ENCODE data around the gene ATP8B4.

The ATP8B4 gene

GRCh38 chr15:49915822-49916221 lies 203.2 kb downstream of the ATP8B4 start:
- TF ChIP-seq CTCF (IDR thresholded peaks at IDR 0.05): no peak

- no peak for TF ChIP-seq CTCF (IDR thresholded peaks at IDR 0.05)
These were observed 210.1 kb downstream of the ATP8B4 start for GRCh38 chr15:49908933-49909295.

GRCh38 chr15:49908236-49908932 lies 210.6 kb downstream of the ATP8B4 start:
- TF ChIP-seq CTCF (IDR thresholded peaks at IDR 0.05): no peak

GRCh38 chr15:49906966-49907365 lies 212.1 kb downstream of the ATP8B4 start:
- no peak for TF ChIP-seq CTCF (IDR thresholded peaks at IDR 0.05)

GRCh38 chr15:49905221-49905620 lies 213.8 kb downstream of the ATP8B4 start:
- TF ChIP-seq CTCF (IDR thresholded peaks at IDR 0.05): no peak

- no peak for TF ChIP-seq CTCF (IDR thresholded peaks at IDR 0.05)
These were observed 214.7 kb downstream of the ATP8B4 start for GRCh38 chr15:49904296-49904695.

- no peak for TF ChIP-seq CTCF (IDR thresholded peaks at IDR 0.05)
These were observed 216.1 kb downstream of the ATP8B4 start for GRCh38 chr15:49902685-49903501.
